Caki2 (cell line): Measurements from ENCODE around the gene PPP6R2. TPM values are rescaled to one million over a fixed set of nuclear protein-coding genes. Genes with fewer than 3 reads are reported as not detected.
"Not testable (repeated sequence)": the region's sequence is repeated elsewhere in the genome, so short reads cannot be mapped to it uniquely, and the experiment has no call there.

Experiments
- DNase-seq: peaks from one replicate; pipeline ENCODE4 v3.0.0-alpha.2; 2015; ENCODE audit warnings: low read depth
- in situ Hi-C: cut with HindIII; loops from 2 replicates; pipeline ENCODE4 v1.10.0; 2016; ENCODE audit warnings: low sequenced_read_pairs, low pct_unique_long_range_greater_than_20kb, mixed read lengths
- total RNA-seq: library from RNA; depleted of rRNA; stranded (reverse); fragments of >200 nt; shearing (Covaris generic); gene quantifications from 2 replicates; pipeline ENCODE4 v1.2.3, GENCODE V29; 2014; ENCODE audit warnings: low replicate concordance

PPP6R2 gene
- total RNA-seq, 1 experiment from 2014 or later = 72.7 TPM

DNA sequence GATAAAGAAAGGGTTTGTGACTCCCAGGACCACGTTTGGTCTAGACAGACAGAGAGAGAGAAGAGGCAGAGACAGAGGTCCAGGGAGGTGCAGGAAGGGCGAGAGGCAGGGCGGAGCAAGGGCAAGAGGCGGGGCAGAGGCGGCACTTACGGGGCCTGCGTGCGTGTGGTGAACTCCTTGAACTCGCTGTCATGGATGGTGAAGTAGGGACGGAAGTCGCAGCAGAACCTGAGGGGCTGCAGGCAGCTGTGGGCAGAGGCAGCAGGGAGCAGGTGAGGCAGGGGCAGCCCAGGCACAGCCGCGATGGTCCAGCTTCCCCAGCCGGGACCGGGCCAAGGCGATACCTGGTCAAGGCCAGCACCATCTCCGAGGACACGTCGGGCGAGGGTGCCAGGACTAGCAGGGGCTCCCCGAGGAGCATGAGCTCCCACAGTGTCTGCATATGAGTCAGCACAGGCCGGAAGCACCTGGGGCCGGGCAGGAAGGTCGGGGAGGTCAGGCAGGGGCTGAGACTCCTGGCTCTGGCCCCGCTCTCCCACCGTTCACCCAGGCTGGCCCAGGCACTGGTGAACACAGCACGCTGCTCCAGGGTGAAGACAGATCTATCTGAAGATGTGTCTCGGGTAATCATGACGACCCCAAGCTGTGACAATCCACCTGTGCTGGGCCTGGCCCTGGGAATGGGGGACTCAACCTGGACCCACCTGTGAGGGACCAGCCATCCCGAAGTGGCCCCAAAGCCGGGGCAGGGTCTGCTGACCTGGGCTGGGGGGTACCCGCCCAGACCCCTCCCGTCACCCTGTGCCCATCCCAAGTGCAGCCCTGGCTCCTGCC, 28.5 kb upstream of the PPP6R2 start:
- DNase-seq = peak; percentile 76
- in situ Hi-C loops = no loop called here

DNA sequence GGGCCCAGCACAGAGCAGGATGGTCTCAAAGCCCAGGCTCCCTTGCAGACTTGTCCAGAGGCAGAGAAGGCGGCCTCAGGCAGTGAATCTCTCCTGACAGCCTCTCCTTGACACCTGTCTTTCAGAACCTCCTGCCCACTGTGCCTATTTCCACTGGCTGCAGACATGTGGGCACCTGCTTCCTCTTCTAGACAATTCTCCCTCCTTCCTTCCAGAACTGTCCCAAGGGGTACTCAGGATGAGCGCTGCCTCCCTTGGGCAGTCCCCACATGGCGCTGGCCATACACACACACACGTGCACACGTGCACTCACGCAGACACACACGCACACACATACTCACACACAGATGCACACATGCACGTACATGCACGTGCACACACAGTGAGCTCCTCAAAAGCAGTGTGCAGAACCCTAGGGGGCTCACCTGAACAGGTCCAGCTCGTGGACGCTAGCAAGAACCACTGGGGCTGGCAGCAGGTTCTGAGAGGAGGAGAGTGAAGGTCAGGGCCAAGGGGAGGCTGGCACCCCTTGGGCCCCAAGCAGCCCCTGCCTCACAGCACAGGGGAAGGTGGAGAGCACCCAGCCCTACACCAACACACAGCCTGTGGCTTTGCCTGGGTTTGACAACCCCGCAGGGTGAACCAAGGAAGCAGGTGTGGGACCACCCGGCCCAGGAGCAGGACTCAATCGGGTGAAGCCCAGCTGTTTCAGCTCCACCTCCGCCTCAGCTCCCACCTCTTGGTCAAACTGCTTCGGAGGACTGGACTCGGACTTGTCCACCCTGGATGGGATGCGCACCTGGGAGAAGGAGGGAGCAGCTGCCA, 27.6 kb upstream of the PPP6R2 start:
- in situ Hi-C loops = no loop called here
- no peak for DNase-seq

DNA sequence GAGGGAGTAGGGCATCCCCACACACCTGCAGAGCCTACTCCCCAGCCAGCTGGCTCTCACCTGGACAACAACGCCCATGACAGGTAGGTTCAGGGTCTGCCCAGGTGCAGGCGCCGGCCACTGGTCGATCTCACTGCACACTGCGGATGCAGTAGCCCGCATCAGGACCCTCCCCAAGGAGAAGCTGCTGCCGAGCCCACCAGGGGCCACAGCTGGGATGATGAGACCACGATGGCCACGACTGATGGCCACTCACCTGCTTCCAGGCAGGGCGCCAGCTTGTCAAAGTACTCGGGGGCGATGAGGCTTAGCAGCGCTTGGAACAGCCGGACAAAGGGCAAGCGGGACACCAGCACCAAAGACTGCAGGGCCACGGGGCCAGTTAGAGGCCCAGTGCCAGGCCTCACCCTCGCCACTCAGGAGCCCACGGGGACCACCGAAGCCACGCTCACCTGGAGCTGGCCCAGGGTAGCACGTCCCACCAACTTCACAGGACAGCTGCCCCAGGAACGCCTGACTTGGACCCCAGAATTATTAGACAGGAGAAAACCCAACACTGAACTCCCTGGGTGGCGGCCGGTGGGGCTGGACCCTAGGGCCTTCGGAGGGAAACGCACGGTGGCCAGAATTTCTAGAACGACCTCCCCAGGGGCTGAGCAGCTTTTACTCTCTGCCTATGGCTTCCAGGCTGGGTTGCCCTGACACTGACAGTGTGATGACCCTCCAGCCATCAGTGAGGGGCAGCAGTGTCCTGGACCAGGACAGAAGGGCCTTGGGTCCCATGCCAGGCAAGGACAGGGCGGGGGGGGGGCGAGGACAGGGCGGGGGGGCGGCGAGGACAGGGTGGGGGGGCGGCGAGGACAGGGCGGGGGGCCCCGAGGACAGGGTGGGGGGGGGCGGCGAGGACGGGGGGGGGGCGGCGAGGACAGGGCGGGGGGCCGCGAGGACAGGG, 26.7 kb upstream of the PPP6R2 start:
- DNase-seq = no peak
- in situ Hi-C loops = no loop called here

DNA sequence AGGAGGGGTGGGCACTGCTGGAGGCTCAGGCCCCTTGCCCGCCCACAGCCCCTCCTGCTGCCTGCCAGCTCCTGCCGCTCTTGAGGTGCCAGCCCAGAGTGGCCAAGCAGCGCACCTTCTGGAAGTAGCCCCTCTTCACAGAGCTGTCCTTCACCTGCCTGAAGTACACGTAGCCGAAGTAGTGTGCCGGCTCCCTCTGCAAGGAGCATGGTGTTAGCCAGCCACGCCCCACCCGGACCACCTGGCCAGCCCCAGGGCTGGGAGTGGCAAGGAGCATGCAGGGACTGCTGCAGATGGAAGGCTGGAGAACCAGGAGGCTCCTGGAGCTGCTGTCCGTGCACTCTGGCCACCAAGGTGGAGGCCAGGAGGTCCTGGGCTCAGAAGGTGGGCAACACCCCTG, 25.9 kb upstream of the PPP6R2 start:
- in situ Hi-C loops = no loop called here
- DNase-seq = no peak

DNA sequence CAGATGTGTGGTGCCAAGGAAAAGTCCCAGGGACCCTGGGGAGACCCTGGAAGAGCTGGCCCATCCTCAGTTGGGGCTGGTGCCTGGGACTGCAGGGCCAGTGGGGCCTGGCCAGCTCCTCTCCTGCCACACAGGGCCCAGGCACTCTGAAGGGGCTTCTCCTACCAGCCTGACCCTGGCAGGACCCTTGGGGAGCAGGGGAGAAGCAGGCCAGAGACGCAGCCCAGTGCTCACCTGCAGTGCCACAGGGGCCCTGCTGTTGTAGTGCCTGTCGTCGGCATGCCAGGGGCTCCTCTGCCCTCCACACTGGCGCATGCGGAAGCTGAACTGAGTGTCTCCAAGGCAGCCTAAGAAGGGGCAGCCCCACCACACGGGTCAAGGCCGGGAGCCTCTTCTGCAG, 25.5 kb upstream of the PPP6R2 start:
- no peak for DNase-seq
- in situ Hi-C loops = no loop called here

DNA sequence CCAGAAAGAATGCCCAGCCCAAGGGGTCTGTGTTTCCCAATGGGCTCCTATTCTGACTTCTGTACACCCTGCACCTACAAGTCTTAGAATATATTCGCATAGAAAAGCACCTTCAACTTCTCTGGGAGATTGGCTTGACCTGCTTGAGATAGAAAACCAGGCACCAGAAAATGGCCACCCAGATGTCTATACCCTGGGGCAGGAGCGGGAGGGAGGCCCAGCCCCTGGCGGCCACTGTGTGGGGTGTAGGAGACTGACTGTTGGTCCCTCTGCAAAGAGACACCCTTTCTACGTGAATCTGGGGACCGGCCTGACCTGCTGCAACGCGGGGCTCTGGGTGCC, 24.8 kb upstream of the PPP6R2 start:
- no peak for DNase-seq
- in situ Hi-C loops = no loop called here

DNA sequence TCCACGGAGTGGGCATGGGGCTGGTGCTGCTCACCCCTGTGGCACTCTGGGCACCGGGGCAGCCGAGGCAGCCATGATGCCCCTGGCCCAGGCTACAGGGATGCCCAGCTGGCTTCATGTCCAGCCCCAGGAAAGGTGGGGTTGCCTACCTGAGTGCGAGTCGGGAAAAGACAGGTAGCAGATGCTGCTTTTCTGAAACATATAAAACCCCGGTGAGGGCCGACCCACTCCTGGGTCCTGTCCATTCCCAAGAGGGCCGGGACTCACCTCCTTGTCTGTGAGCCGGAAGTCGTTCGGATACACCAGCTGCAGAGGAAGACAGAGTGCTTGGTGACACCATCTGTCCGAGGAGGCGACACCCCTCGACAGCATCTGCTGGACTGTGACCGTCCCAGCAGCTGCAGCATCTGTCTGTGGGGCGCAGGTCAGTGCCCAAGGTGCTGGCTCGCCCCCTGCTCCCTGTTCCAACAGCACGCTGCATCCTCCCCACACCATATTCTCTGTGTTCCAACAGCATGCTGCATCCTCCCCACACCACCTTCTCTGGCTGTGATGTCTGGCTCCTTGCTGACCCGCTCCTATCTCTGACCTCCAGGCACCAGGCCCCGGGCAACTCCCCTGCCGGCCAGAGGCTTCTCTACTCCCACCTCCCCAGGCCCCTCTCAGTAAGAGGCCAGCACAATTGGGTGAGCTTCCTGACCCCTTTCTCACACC, 24.3 kb upstream of the PPP6R2 start:
- in situ Hi-C loops = no loop called here
- DNase-seq = no peak

DNA sequence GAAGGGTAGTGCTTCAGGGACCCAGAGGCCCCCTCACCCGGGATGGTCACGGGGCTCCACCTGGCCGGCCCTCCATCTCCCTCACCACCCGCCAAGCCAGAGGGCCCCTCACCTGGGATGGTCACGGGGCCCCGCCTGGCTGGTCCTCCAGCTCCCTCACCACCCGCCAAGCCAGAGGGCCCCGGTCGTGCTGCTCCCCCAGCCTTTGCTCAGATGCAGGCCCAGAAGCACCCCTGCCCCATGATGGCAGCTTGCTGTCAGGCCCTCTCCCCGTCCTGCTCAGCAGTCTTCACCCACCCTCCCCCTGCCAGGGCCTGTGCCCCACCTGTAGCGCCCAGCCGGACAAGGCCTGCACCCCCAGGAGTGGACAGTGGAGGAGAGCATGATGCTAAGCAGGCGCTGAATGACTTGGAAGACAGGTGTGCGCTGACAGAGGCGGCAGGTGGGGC, 23.6 kb upstream of the PPP6R2 start:
- DNase-seq = no peak
- in situ Hi-C loops = no loop called here

DNA sequence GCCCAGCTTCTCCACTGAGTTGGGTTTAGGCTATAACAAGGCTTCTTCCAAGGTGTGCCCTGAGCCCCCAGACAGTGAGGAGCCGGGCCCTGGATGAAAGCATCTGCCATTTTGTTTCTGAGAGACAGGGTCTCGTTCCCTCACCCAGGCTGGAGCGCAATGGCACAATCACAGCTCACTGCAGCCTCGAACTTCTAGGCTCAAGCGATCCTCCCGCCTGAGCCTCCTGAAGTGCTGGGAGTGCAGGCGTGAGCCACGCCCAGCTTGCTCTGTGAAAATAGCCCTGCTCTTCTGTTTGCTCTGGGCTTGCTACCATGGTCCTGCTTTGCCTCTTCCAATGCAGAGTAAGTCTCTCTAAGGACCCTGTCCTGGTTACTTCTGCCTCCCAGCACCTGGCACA, 23.0 kb upstream of the PPP6R2 start:
- in situ Hi-C loops = no loop called here
- no peak for DNase-seq

DNA sequence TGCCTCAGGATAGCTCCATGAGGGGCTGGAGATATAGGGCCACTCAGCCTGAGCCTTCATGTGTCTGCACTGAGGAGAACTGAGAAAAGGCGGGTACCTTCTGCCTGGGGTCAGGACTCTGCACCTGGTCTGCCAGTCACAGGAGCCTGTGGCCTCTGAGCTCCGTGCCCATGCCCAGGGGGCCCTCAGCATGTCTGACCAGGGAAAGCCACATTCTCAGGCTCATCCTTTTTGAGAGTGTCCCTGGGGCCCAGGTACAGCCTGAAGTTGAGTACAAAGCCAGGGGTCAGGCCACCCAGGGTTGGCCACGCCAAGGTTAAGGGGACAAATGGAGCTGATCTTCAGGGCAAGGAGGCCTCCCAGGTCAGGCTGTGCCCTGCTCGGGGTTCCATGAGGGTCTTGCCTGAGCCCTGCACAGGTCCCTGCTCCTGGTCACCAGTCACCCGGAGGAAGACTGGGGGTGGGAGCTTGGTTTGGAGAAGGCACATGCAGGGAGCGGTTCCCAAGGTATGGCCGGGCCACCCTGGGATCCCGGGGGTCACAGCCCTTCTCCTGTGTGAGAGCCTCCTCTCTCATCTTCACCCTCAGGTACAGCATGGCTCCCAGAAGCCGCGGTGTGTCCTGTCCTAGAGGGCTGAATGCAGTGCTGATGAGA, 22.3 kb upstream of the PPP6R2 start:
- in situ Hi-C loops = no loop called here

DNA sequence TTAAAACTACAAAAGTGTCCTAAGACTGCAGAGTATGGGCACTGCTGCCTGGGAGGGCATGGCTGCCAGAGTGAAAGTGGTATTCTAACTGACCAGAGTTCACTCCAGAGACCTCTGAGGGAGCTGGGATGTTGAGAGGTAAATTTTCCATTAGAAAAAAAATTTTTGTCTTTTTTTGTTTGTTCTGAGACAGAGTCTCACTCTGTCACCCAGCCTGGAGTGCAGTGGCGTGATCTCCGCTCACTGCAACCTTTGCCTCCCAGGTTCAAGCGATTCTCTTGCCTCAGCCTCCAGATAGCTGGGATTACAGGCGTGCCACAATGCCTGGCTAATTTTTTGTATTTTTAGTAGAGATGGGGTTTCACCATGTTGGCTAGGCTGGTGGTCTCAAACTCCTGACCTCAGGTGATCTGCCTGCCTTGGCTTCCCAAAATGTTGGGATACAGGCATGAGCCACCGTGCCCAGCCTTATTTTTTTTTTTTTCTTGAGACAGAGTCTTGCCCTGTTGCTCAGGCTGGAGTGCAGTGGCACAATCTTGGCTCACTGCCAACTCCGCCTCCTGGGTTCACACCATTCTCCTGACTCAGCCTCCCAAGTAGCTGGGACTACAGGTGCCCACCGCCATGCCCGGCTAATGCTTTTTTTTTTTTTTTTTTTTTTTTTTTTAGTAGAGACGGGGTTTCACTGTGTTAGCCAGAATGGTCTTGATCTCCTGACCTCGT, 20.6 kb upstream of the PPP6R2 start:
- in situ Hi-C loops = not testable (repeated sequence)

More for the DNA sequence above, 22.3 kb upstream of the PPP6R2 start:
- DNase-seq = no peak

DNA sequence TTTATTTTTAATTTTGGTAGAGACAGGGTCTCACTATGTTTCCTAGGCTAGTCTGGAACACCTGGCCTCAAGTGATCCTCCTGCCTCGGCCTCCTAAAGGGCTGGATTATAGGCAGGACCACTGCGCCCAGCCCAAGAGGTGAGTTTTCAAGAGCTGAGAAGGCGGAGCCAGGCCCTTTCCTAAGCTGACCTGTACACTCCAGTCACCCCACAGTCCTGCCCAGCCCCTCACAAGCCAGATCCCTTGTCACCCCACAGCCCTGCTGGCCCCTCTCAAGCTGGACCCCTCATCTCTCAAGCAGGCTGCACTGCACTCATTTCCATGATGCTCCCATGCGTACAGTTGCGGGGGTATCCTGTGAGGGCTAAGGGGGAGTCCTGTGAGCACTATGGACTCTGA, 19.2 kb upstream of the PPP6R2 start:
- no peak for DNase-seq
- in situ Hi-C loops = no loop called here

More for the DNA sequence above, 20.6 kb upstream of the PPP6R2 start:
- not testable (repeated sequence) for DNase-seq

DNA sequence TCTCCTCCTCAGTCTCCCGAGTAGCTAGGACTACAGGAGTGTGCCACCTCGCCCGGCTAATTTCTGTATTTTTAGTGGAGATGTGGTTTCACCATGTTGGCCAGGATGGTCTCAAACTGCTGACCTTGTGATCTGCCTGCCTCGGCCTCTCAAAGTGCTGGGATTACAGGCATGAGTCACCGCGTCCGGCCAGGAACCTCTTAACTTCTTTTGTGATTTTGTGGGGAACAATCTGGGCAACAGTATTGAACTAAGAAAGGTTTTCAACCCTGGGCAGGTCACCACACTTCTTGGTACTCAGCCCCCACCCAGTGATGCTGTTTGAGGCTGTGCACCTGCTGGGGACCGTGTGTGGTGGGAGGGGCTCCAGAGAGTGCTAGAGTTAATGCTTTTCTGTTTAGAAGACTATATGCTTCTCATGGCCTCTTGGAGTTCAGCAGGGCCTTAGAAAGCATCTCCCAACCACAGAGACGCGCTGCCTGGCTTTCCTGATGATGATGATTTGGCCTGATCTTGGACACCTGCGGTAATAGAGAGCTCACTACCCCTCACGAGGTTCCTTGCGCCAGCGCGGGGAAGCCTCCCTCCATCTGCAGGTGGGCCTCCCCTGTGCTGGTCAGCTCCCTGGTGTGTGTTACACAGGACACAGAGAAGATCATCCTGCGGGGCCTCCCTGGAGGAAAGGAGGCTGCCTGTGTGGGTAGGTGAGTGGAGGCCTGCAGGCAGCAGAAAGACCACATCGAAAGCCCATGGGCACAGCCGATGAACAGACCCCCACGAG, 17.5 kb upstream of the PPP6R2 start:
- in situ Hi-C loops = no loop called here
- no peak for DNase-seq

DNA sequence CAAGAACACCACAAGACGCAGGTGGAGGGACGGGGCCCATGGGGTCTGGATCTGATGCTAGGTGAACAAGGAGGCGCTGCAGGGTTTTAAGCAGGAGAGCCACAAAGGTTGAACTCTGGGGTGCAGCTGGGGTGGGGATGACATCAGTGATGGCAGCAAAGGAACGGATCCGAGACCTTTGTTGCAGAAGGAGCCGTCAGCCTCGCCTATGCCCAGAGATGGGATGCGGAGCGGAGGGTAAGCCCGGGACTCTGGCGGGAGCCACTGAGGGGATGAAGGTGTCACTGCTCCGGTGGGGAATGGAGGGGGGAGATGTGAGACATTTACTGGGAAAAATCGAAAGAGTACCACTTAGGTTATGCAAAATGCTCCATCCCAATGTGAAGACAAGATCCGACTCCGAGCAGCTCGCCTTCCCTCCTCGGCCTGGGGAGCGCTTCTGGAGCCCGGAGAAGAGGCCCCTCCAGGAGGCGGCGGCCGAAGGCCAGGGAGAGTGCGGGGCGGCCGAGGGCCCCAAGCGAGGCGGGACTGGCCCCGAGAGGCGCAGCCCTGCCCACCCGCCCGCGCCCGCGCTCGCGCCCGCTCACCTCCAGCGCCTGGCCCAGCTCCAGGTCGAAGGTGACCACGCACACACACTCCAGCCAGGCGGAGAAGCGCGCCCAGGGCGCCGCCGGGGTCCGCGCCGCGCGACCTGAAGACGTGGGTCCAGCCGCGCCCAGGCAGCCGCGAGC, 16.7 kb upstream of the PPP6R2 start:
- in situ Hi-C loops = no loop called here
- DNase-seq = no peak

DNA sequence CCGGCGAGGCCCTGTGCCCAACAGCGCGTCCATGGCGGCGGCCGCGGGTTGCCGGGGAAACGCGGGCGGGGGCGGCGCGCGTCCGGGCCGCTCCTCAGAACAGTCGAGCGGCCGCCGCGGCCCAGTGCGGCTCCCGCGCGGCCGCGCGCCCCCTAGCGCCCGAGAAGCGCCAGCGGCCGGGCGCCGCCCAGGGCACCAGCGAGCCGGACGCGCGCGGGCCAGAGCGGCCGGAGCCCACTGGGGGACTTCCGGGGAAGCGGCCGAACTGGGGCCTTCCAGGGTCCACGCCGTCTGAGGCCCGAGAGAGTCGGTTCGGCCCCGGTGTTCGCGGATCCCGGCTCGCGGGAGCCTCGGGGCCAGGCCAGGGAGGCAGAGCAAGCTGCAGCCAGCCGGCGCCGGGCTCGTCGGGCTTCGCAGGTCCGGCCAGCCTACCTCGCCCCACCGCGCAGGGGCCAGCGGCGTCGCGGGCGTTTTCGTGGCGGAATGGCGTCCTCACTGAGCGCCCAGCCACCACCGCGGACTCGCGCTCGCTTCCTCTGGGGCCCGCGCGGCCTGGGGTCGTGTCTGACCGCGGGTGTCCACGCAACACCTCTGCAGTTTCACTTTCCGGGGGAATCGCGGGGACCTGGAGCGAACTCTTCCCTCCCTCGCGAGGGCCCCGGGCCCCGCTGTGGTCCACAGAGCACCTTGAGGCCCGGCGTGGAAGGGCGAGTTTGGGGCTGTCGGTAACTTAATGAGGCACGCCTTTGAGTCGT, 16.0 kb upstream of the PPP6R2 start, which contains the start of gene DENND6B:
TSS of gene DENND6B (minus strand) at position 57 of the 755 bp plus-strand sequence. CDS start at position 33, 24 bp downstream.
- DNase-seq = peak; percentile 80
- in situ Hi-C loops = no loop called here
